GM12875 (cell line): ENCODE results near the gene TERB1.

Experiments
- H3K4me3 ChIP-seq: one replicate; pipeline ENCODE4 v1.5.1; 2011; ENCODE audit warnings: low read depth, low read length, control low read depth
- CTCF ChIP-seq: IDR thresholded peaks from 2 replicates; pipeline ENCODE4 v1.5.1; 2011; ENCODE audit warnings: low read depth, mild to moderate bottlenecking, control low read depth, inconsistent platforms, low read length, moderate library complexity, borderline replicate concordance; ENCODE audit not compliant: insufficient read depth

TERB1 gene

DNA sequence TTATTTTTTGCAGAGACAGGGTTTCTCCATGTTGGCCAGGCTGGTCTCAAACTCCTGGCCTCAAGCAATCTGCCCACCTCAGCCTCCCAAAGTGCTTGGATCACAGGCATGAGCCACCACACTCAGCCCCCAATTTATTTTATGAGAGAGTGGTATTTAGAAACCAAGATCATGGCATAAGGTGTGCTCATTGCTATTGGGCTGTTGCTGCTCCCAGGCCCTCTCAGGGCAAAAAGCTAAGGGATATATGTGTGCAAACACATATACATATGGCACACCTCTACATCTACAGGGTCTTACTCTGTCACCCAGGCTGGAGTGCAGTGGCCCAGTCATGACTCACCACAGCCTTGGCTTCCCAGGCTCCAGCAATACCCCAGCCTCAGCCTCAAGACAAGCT is 89.8 kb downstream of the TERB1 start:
- no peak overlapping the region for H3K4me3 ChIP-seq
- TF ChIP-seq CTCF = no peak

DNA sequence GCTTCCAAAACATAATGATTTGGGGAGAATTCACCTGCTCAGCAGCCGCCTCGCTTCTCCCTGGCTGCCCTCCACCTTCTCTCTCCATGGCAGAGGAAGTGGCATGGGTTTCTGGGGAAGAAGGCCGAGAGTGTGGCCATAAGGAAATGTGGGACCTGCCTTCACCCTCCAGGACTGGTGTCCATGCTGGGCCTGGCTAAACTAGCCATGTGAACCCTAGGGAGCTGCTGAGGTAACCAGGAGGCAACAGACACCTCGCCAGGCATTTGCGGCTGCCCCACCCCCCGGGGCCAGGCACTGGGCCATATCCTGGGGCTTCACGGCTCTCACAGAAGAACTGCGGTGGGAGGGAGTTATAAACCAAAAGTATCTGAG is 94.9 kb downstream of the TERB1 start:
- H3K4me3 ChIP-seq = no peak overlapping the region
- no peak for TF ChIP-seq CTCF

GRCh38 chr16:66705790-66706505 is 95.4 kb downstream of the TERB1 start:
- no peak overlapping the region for H3K4me3 ChIP-seq
- no peak for TF ChIP-seq CTCF
